Measurements from ENCODE around the gene LAMTOR2.

Gene LAMTOR2

GRCh38 chr1:156099282-156099681, 44.7 kb downstream of the LAMTOR2 start:
- no peak for DNase-seq (ENCODE audit: low spot score)

- no peak for DNase-seq (ENCODE audit: low spot score)
These were observed 45.8 kb downstream of the LAMTOR2 start for GRCh38 chr1:156100205-156100995.

GRCh38 chr1:156101880-156102279, 47.3 kb downstream of the LAMTOR2 start:
- DNase-seq (ENCODE audit: low spot score), result no peak

GRCh38 chr1:156102633-156103511, 48.3 kb downstream of the LAMTOR2 start:
- DNase-seq (ENCODE audit: low spot score), result no peak

- no peak for DNase-seq (ENCODE audit: low spot score)
These were observed 49.0 kb downstream of the LAMTOR2 start for GRCh38 chr1:156103521-156103947.

- DNase-seq (ENCODE audit: low spot score), result no peak
These were observed 49.7 kb downstream of the LAMTOR2 start for GRCh38 chr1:156104065-156104810.

GRCh38 chr1:156104861-156105832, 50.6 kb downstream of the LAMTOR2 start:
- no peak for DNase-seq (ENCODE audit: low spot score)

GRCh38 chr1:156106624-156107488, 52.3 kb downstream of the LAMTOR2 start:
- no peak for DNase-seq (ENCODE audit: low spot score)

- no peak for DNase-seq (ENCODE audit: low spot score)
These were observed 53.5 kb downstream of the LAMTOR2 start for GRCh38 chr1:156108057-156108456.

All from pons (tissue), 1 donor.